Measurements from ENCODE around the gene AGPAT2. TPM values are rescaled to one million over a fixed set of nuclear protein-coding genes. Genes with fewer than 3 reads are reported as not detected.

The AGPAT2 gene
- total RNA-seq, 1 experiment from 2014 or later, result 40.2 TPM

GRCh38 chr9:136712690-136713544 lies 25.7 kb upstream of the AGPAT2 start:
- POLR2A ChIA-PET, result interaction anchor here (0.5 to 1.0 kb wide), 2 partner anchors 12 to 63 kb away, joined by 3 read pairs; no protein-coding TSS in a partner anchor
- H3K9me3 Mint-ChIP-seq, result no peaks in the 10 kb centered on the region

GRCh38 chr9:136711751-136712689 lies 24.8 kb upstream of the AGPAT2 start, which contains the start of gene DIPK1B:
TSS of gene DIPK1B (plus strand) at chr9:136712572. CDS start at chr9:136712666, 94 bp downstream.
- POLR2A ChIA-PET, result interaction anchor here (0.6 to 0.7 kb wide), 3 partner anchors 17 to 20 kb away, joined by 3 to 9 read pairs (median 3); no protein-coding TSS in a partner anchor
- Mint-ChIP-seq H3K27ac (no peak within 1 kb of the TSS), H3K27me3 (ENCODE audit: low read depth) (peaks cover 15% of the 10 kb centered on the region), H3K9me3 (no peaks in the 10 kb centered on the region), H3K4me3 (peak within 1 kb of the TSS; percentile 70), H3K36me3 (no peaks in the 10 kb centered on the region), H3K4me1 (peaks cover 4% of the 10 kb centered on the region)
- DNase-seq (ENCODE audit: low spot score) (peak; percentile 71), ATAC-seq (peak; percentile 73)
- CTCF ChIA-PET, result interaction anchor here (1.0 to 2.2 kb wide), 3 partner anchors 11 to 130 kb away, joined by 3 to 11 read pairs (median 6); partner anchors contain the start of gene AJM1
- TF ChIP-seq CTCF (IDR thresholded peaks at IDR 0.05) (no peak), PRRX2 (CRISPR knock-in tag; IDR thresholded peaks at IDR 0.05) (no peak), ZNF532 (CRISPR knock-in tag; IDR thresholded peaks at IDR 0.05; ENCODE audit: borderline replicate concordance) (no peak), RELA (CRISPR knock-in tag; IDR thresholded peaks at IDR 0.05; ENCODE audit: borderline replicate concordance) (peak; percentile 27; the same call in 1 of the 2 replicates), HMGXB4 (CRISPR knock-in tag; IDR thresholded peaks at IDR 0.05) (0 out of 2 replicates have a peak, but pooled peaks have one; percentile 57)

More at GRCh38 chr9:136712690-136713544, 25.7 kb upstream of the AGPAT2 start:
- Mint-ChIP-seq H3K27me3 (ENCODE audit: low read depth) (peaks cover 15% of the 10 kb centered on the region), H3K4me1 (peaks cover 4% of the 10 kb centered on the region), H3K27ac (no peak overlapping the region), H3K36me3 (no peaks in the 10 kb centered on the region), H3K4me3 (peak overlapping the region; percentile 69)
- CTCF ChIA-PET, result interaction anchor here (0.5 to 2.2 kb wide), 10 partner anchors 10 to 129 kb away, joined by 3 to 12 read pairs (median 4); partner anchors contain the start of genes AJM1 and LCN8
- DNase-seq (ENCODE audit: low spot score) (no peak), ATAC-seq (peak; percentile 2; the same call in 1 of the 2 replicates)
- TF ChIP-seq TP53 (CRISPR knock-in tag; IDR thresholded peaks at IDR 0.05), result 0 out of 2 replicates have a peak, but pooled peaks have one; percentile 28
- no peak for TF ChIP-seq NFE2L1 (CRISPR knock-in tag; IDR thresholded peaks at IDR 0.05)
- no peak; the same call in 1 of the 2 replicates for TF ChIP-seq HMGXB4 (CRISPR knock-in tag; IDR thresholded peaks at IDR 0.05)
- TF ChIP-seq ESRRA (CRISPR knock-in tag; IDR thresholded peaks at IDR 0.05; ENCODE audit: borderline replicate concordance), result peak; percentile 78; the same call in 1 of the 2 replicates
- no peak for TF ChIP-seq MXD4 (CRISPR knock-in tag; IDR thresholded peaks at IDR 0.05; ENCODE audit: borderline replicate concordance)
- TF ChIP-seq ZNF425 (CRISPR knock-in tag; conservative IDR thresholded peaks at IDR 0.05), result no peak

Data from WTC11 (cell line).